GM23338 (cell line): Measurements from ENCODE around the gene SBF2.

Source experiments
- CREB1 ChIP-seq: fragments of 250-450 bp; sonication (Bioruptor Pico); IDR thresholded peaks from 2 replicates; pipeline ENCODE4 v1.5.0; 2020; ENCODE audit warnings: low read depth, mild to moderate bottlenecking, moderate library complexity
- CTCF ChIP-seq, 2 experiments: fragments of 200-600 bp in 1 of 2; sonication (generic) in 1 of 2; conservative IDR thresholded peaks; 2 replicates each; pipeline versions ENCODE4 v1.5.1 to v1.6.1; 2016 to 2017; ENCODE audit warnings: antibody characterized with exemption in 2 of 2, low read depth in 2 of 2, mild to moderate bottlenecking in 2 of 2, moderate library complexity in 1 of 2
- ETS1 ChIP-seq: IDR thresholded peaks from 2 replicates; pipeline ENCODE4 v1.6.1; 2016; ENCODE audit warnings: antibody characterized with exemption
- EZH2 ChIP-seq: fragments of 200-600 bp; sonication (generic); IDR thresholded peaks from one replicate; pipeline ENCODE4 v1.8.0; 2017; ENCODE audit warnings: antibody characterized with exemption, mild to moderate bottlenecking, low read depth; ENCODE audit not compliant: unreplicated experiment
- EZH2phosphoT487 ChIP-seq: fragments of 200-600 bp; sonication (generic); IDR thresholded peaks from one replicate; pipeline ENCODE4 v1.8.1; 2018; ENCODE audit warnings: antibody characterized with exemption; ENCODE audit not compliant: unreplicated experiment
- JUNB ChIP-seq: IDR thresholded peaks from one replicate; pipeline ENCODE4 v1.6.1; 2016; ENCODE audit warnings: antibody characterized with exemption; ENCODE audit not compliant: unreplicated experiment
- POLR2AphosphoS5 ChIP-seq: IDR thresholded peaks from 2 replicates; pipeline ENCODE4 v1.6.1; 2016; ENCODE audit warnings: antibody characterized with exemption, low read depth
- REST ChIP-seq: IDR thresholded peaks from one replicate; pipeline ENCODE4 v1.6.1; 2018; ENCODE audit warnings: antibody characterized with exemption; ENCODE audit not compliant: unreplicated experiment
- STAT1 ChIP-seq: IDR thresholded peaks from one replicate; pipeline ENCODE4 v1.6.1; 2016; ENCODE audit warnings: antibody characterized with exemption; ENCODE audit not compliant: unreplicated experiment

- TF ChIP-seq CTCF (conservative IDR thresholded peaks at IDR 0.05; ENCODE audit: low read depth in 2 of 2) (no peak), EZH2 (no peak), POLR2AphosphoS5 (no peak), CREB1 (no peak), EZH2phosphoT487 (no peak), JUNB (no peak), ETS1 (no peak), REST (no peak), STAT1 (no peak)
Measured at GRCh38 chr11:10333490-10333889, 39.5 kb upstream of the SBF2 start.
